GM18519 (cell line): Measurements from ENCODE around the gene AFAP1L1.
"Not testable (repeated sequence)": the region's sequence is repeated elsewhere in the genome, so short reads cannot be mapped to it uniquely, and the experiment has no call there.

Source experiments
- ATAC-seq: cut with Tn5 transposase; IDR thresholded peaks from one replicate; pipeline ENCODE4 v1.9.1; 2021; ENCODE audit warnings: mild to moderate bottlenecking, moderate library complexity; ENCODE audit not compliant: unreplicated experiment, low FRiP score

The AFAP1L1 gene

GRCh38 chr5:149260761-149261160 lies 10.9 kb upstream of the AFAP1L1 start:
- ATAC-seq = no peak

- no peak for ATAC-seq
Observed at GRCh38 chr5:149261246-149261645, 10.4 kb upstream of the AFAP1L1 start.

- no peak for ATAC-seq
Observed at GRCh38 chr5:149262315-149262714, 9.3 kb upstream of the AFAP1L1 start.

- peak; percentile 47 for ATAC-seq
Observed at GRCh38 chr5:149264439-149265067, 7.1 kb upstream of the AFAP1L1 start.

- ATAC-seq = no peak
Observed at GRCh38 chr5:149265068-149265465, 6.6 kb upstream of the AFAP1L1 start.

GRCh38 chr5:149265597-149265996 lies 6.1 kb upstream of the AFAP1L1 start:
- no peak for ATAC-seq

- ATAC-seq = no peak
Observed at GRCh38 chr5:149267241-149267973, 4.3 kb upstream of the AFAP1L1 start.

GRCh38 chr5:149268928-149269557 lies 2.6 kb upstream of the AFAP1L1 start:
- ATAC-seq = peak; percentile 50

- no peak for ATAC-seq
Observed at GRCh38 chr5:149271195-149271715, 404 bp upstream of the AFAP1L1 start.

- ATAC-seq = not testable (repeated sequence)
Observed at GRCh38 chr5:149272781-149273180, 1.1 kb downstream of the AFAP1L1 start.

- ATAC-seq = no peak
Observed at GRCh38 chr5:149273237-149273636, 1.6 kb downstream of the AFAP1L1 start.

GRCh38 chr5:149273950-149274349 lies 2.3 kb downstream of the AFAP1L1 start:
- ATAC-seq = no peak

- no peak for ATAC-seq
Observed at GRCh38 chr5:149274939-149275338, 3.3 kb downstream of the AFAP1L1 start.

- ATAC-seq = no peak
Observed at GRCh38 chr5:149277801-149278200, 6.1 kb downstream of the AFAP1L1 start.

GRCh38 chr5:149278451-149279210 lies 7.0 kb downstream of the AFAP1L1 start:
- no peak for ATAC-seq

- no peak for ATAC-seq
Observed at GRCh38 chr5:149279661-149280060, 8.0 kb downstream of the AFAP1L1 start.

GRCh38 chr5:149280124-149280523 lies 8.5 kb downstream of the AFAP1L1 start:
- no peak for ATAC-seq

GRCh38 chr5:149280802-149281201 lies 9.1 kb downstream of the AFAP1L1 start:
- ATAC-seq = no peak

- ATAC-seq = no peak
Observed at GRCh38 chr5:149282027-149282965, 10.6 kb downstream of the AFAP1L1 start.

- ATAC-seq = no peak
Observed at GRCh38 chr5:149282966-149283332, 11.3 kb downstream of the AFAP1L1 start.
